RWPE2 (cell line): ENCODE measurements around the gene TACC2.

Source experiments
- ATAC-seq: fragments of 200-7000 bp; cut with Tn5 transposase; 3 replicates; pipeline ENCODE4 v1.9.1; 2021; ENCODE audit warnings: low read depth
- DNase-seq: peaks from one replicate; pipeline ENCODE4 v3.0.0-alpha.2; 2020; ENCODE audit warnings: low spot score
- H3K27ac ChIP-seq: fragments of 450-650 bp; 2 replicates; pipeline ENCODE4 v1.5.1; 2017; ENCODE audit warnings: mild to moderate bottlenecking; ENCODE audit not compliant: poor library complexity, severe bottlenecking
- H3K27me3 ChIP-seq: fragments of 250-450 bp; sonication (Bioruptor Pico); 2 replicates; pipeline ENCODE4 v1.5.1; 2021; ENCODE audit warnings: mild to moderate bottlenecking, moderate library complexity; ENCODE audit not compliant: insufficient read depth, poor library complexity, severe bottlenecking
- H3K36me3 ChIP-seq: fragments of 250-450 bp; sonication (Bioruptor Pico); 2 replicates; pipeline ENCODE4 v1.5.1; 2020; ENCODE audit warnings: low read depth, mild to moderate bottlenecking, moderate library complexity
- H3K4me1 ChIP-seq: fragments of 250-450 bp; sonication (Bioruptor Pico); 2 replicates; pipeline ENCODE4 v1.5.1; 2021; ENCODE audit warnings: mild to moderate bottlenecking, moderate library complexity; ENCODE audit not compliant: insufficient read depth, poor library complexity, severe bottlenecking
- H3K4me3 ChIP-seq: fragments of 250-450 bp; sonication (Bioruptor Pico); 2 replicates; pipeline ENCODE4 v1.5.1; 2021; ENCODE audit warnings: mild to moderate bottlenecking, moderate library complexity; ENCODE audit not compliant: severe bottlenecking
- H3K9me3 ChIP-seq: fragments of 250-450 bp; sonication (Bioruptor Pico); 2 replicates; pipeline ENCODE4 v1.5.1; 2021; ENCODE audit warnings: mild to moderate bottlenecking, moderate library complexity; ENCODE audit not compliant: severe bottlenecking
- CTCF ChIP-seq: fragments of 450-650 bp; IDR thresholded peaks from one replicate; pipeline ENCODE4 v1.5.1; 2017; ENCODE audit warnings: mild to moderate bottlenecking, moderate library complexity; ENCODE audit not compliant: poor library complexity, severe bottlenecking

The TACC2 gene

GRCh38 chr10:122216047-122216446 lies 227.1 kb downstream of the TACC2 start:
- no peaks in the 10 kb centered on the region for H3K9me3 ChIP-seq
- H3K4me3 ChIP-seq: no peak overlapping the region
- ATAC-seq (no peak), DNase-seq (no peak)
- TF ChIP-seq CTCF: no peak
- H3K27me3 ChIP-seq: no peaks in the 10 kb centered on the region
- H3K36me3 ChIP-seq: peaks cover 53% of the 10 kb centered on the region
- H3K4me1 ChIP-seq: no peaks in the 10 kb centered on the region
- H3K27ac ChIP-seq: no peak overlapping the region

GRCh38 chr10:122219340-122219739 lies 230.4 kb downstream of the TACC2 start:
- Histone ChIP-seq H3K4me3 (no peak overlapping the region), H3K9me3 (no peaks in the 10 kb centered on the region), H3K4me1 (no peaks in the 10 kb centered on the region), H3K27me3 (no peaks in the 10 kb centered on the region), H3K36me3 (peaks cover 47% of the 10 kb centered on the region), H3K27ac (no peak overlapping the region)
- no peak for TF ChIP-seq CTCF
- no peak for DNase-seq
- ATAC-seq: no peak

GRCh38 chr10:122220736-122221135 lies 231.8 kb downstream of the TACC2 start:
- H3K27me3 ChIP-seq: no peaks in the 10 kb centered on the region
- H3K4me1 ChIP-seq: no peaks in the 10 kb centered on the region
- DNase-seq: no peak
- no peak for TF ChIP-seq CTCF
- H3K4me3 ChIP-seq: no peak overlapping the region
- no peak for ATAC-seq
- H3K36me3 ChIP-seq: peaks cover 47% of the 10 kb centered on the region
- H3K27ac ChIP-seq: no peak overlapping the region
- no peaks in the 10 kb centered on the region for H3K9me3 ChIP-seq

- Histone ChIP-seq H3K27me3 (no peaks in the 10 kb centered on the region), H3K9me3 (no peaks in the 10 kb centered on the region), H3K27ac (no peak overlapping the region), H3K36me3 (peaks cover 53% of the 10 kb centered on the region), H3K4me3 (no peak overlapping the region), H3K4me1 (no peaks in the 10 kb centered on the region)
- TF ChIP-seq CTCF: no peak
- no peak for DNase-seq
- no peak for ATAC-seq
These were observed 233.0 kb downstream of the TACC2 start for GRCh38 chr10:122221958-122222357.

GRCh38 chr10:122222638-122223037 lies 233.7 kb downstream of the TACC2 start:
- no peaks in the 10 kb centered on the region for H3K4me1 ChIP-seq
- ATAC-seq: no peak
- DNase-seq: no peak
- no peak overlapping the region for H3K4me3 ChIP-seq
- no peak overlapping the region for H3K27ac ChIP-seq
- peaks cover 54% of the 10 kb centered on the region for H3K36me3 ChIP-seq
- H3K9me3 ChIP-seq: no peaks in the 10 kb centered on the region
- TF ChIP-seq CTCF: no peak
- H3K27me3 ChIP-seq: no peaks in the 10 kb centered on the region
